ENCODE results near the gene CADPS. TPM values are rescaled to one million over a fixed set of nuclear protein-coding genes. Genes with fewer than 3 reads are reported as not detected.

Gene CADPS
- total RNA-seq: not detected

DNA sequence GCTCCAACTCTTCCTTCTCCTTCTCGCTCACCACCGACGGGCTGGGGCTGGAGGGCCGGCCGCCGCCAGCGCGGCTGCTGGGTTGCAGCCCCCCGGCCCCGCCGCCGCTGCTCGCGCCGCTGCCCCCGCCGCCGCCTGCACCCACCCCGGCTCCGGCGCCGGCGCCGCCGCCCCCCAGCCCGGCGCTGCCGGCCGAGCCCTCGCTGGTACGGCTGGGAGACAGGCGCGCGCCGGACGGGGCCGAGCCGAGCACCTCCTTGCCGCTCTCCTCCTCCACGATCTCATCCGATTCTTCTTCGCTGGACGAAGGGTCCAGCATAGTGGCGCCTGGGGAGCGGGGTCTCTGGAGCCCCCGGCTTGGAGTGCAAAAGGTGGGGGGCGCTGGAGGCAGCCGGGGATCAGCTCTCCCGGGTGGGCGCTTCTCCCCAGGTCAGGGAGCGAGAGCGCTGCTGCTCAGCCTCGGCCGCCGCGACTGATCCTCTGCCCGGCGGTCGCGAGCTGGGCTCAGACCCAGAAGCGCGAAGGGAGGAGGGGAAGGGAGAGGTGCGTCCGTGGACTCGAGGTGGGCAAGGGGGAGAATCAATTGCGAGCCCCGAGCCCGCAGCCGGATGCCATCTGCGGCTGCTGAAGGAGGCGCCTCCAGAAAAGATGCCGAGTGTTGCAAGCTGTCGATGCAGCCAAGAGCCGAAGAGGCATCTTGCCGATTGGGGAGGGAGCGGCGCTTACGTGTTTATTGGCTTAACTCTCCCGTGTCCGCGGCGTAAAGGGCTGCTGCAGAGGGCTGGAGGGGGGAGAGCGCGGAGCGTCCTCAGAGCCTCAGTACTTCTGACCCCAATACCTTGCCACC lies at the start of gene CADPS:
TSS of gene CADPS (minus strand) at position 706 of the 847 bp plus-strand sequence. CDS start at position 319, 387 bp downstream.
- ATAC-seq: no peak
- POLR2A ChIA-PET: no interaction called here
- H3K27me3 Mint-ChIP-seq: peaks cover 43% of the 10 kb centered on the region
- no peak for DNase-seq
- intact Hi-C loops (cut with DNase I, micrococcal nuclease): loop anchor here (5.0 to 10.0 kb wide), 2 partner anchors 98 to 500 kb away; partner anchors contain the start of gene FEZF2 (in 1 of the 2)
- no peak within 1 kb of the TSS for H3K27ac Mint-ChIP-seq
- CTCF ChIA-PET: no interaction called here
- no peaks in the 10 kb centered on the region for H3K9me3 Mint-ChIP-seq (ENCODE audit: low read depth)
- H3K4me3 Mint-ChIP-seq: no peak within 1 kb of the TSS
- H3K36me3 Mint-ChIP-seq (ENCODE audit: low read depth): no peaks in the 10 kb centered on the region
- H3K4me1 Mint-ChIP-seq: no peaks in the 10 kb centered on the region

DNA sequence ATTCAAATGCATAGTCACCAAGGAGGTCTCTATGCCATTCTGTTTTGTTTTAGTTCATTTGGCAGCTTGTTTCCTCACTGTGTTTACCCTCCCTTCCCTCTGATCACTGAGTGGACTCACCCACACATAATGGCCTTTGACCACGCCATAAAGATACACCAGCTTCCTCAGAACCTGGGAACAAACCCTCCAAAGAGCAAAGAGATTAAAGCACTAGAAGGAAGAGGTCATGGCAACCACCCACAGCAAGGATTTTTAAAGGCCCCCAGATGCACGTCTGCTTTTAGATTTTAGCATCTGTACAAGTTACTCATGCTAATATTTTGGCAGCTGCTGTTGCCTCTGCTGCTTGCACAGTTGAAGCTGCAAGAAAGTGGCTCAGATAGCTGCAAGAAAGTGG lies 47.9 kb upstream of the CADPS start:
- no peaks in the 10 kb centered on the region for H3K4me1 Mint-ChIP-seq
- H3K4me3 Mint-ChIP-seq: no peak overlapping the region
- CTCF ChIA-PET: no interaction called here

DNA sequence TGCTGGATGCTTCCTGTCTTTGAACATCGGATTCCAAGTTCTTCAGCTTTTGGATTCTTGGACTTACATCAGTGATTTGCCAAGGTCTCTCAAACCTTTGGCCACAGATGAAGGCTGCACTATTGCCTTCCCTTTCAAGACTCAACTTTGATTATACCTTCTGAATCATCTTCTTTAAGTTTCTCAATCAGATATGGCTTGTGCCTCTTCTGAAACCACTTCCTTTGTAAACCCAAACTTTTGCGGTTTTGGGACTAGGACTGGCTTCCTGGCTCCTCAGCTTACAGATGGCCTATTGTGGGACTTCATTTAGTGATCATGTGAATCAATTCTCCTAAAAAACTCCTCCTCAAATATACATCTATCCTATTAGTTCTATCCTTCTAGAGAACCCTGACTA lies 47.1 kb upstream of the CADPS start:
- Mint-ChIP-seq H3K36me3 (ENCODE audit: low read depth) (no peaks in the 10 kb centered on the region), H3K27ac (no peak overlapping the region), H3K4me1 (no peaks in the 10 kb centered on the region), H3K9me3 (ENCODE audit: low read depth) (no peaks in the 10 kb centered on the region), H3K27me3 (no peaks in the 10 kb centered on the region), H3K4me3 (no peak overlapping the region)
- intact Hi-C loops (cut with DNase I, micrococcal nuclease): no loop called here
- no peak for ATAC-seq
- no peak for DNase-seq
- ChIA-PET CTCF (no interaction called here), POLR2A (no interaction called here)

More for the DNA sequence above, 47.9 kb upstream of the CADPS start:
- ATAC-seq (no peak), DNase-seq (no peak)
- H3K36me3 Mint-ChIP-seq (ENCODE audit: low read depth): no peaks in the 10 kb centered on the region
- POLR2A ChIA-PET: no interaction called here
- H3K27ac Mint-ChIP-seq: no peak overlapping the region
- H3K9me3 Mint-ChIP-seq (ENCODE audit: low read depth): no peaks in the 10 kb centered on the region
- H3K27me3 Mint-ChIP-seq: no peaks in the 10 kb centered on the region
- intact Hi-C loops (cut with DNase I, micrococcal nuclease): no loop called here

DNA sequence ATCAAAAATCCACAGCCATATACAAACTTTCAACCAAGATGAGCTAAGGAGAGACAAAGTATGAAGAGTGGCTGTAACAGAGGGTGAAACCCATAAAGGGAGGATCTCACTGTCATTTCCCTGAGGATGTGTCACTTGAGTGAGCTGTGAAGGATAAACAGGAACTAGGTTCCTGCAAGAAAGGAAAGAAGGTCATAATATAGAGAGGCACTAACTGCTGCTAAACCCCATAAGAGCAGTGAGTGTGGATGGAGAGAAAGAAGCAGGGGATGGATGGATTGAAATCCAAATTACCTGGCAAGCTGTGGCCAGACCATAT lies 45.2 kb upstream of the CADPS start:
- ATAC-seq (no peak), DNase-seq (no peak)
- ChIA-PET POLR2A (no interaction called here), CTCF (no interaction called here)
- no peaks in the 10 kb centered on the region for H3K4me1 Mint-ChIP-seq
- H3K4me3 Mint-ChIP-seq: no peak overlapping the region
- intact Hi-C loops (cut with DNase I, micrococcal nuclease): no loop called here
- H3K9me3 Mint-ChIP-seq (ENCODE audit: low read depth): peaks cover 7% of the 10 kb centered on the region
- no peaks in the 10 kb centered on the region for H3K36me3 Mint-ChIP-seq (ENCODE audit: low read depth)
- no peak overlapping the region for H3K27ac Mint-ChIP-seq
- no peaks in the 10 kb centered on the region for H3K27me3 Mint-ChIP-seq

DNA sequence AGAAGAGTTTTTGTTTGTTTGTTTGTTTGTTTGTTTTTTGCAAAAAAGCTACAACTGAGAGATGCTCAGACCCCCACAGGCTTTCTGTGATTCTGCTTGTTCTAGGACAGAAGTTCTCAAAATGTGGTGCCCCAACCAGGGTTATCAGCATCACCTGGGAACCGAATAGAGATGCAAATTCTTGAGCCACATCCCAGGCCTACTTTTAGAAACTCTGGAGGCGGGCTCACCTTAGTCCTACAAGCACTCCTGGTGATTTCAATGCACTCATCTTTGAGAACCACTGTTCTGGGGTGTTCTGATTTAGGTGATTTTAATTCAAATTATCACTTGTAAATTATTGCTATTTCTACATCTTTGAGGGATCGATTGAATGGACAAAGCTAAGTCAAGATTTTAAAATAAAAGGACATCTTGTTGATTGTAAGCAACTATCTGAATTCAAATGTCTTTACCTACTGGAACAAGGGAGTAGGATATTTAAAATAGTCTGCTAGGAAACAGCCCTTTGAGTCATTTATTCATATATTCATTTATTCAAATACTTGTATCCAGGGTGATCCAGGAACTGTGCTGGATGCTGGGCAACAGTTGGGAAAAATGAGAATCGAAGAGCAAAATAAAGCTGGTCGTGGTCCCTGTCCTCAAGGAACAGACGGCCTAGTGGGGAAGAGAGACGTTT lies 44.7 kb upstream of the CADPS start:
- no peaks in the 10 kb centered on the region for H3K27me3 Mint-ChIP-seq
- H3K9me3 Mint-ChIP-seq (ENCODE audit: low read depth): peaks cover 7% of the 10 kb centered on the region
- no peak overlapping the region for H3K4me3 Mint-ChIP-seq
- ChIA-PET CTCF (no interaction called here), POLR2A (no interaction called here)
- DNase-seq: no peak
- H3K4me1 Mint-ChIP-seq: no peaks in the 10 kb centered on the region
- ATAC-seq: no peak
- no peaks in the 10 kb centered on the region for H3K36me3 Mint-ChIP-seq (ENCODE audit: low read depth)
- intact Hi-C loops (cut with DNase I, micrococcal nuclease): no loop called here
- no peak overlapping the region for H3K27ac Mint-ChIP-seq

DNA sequence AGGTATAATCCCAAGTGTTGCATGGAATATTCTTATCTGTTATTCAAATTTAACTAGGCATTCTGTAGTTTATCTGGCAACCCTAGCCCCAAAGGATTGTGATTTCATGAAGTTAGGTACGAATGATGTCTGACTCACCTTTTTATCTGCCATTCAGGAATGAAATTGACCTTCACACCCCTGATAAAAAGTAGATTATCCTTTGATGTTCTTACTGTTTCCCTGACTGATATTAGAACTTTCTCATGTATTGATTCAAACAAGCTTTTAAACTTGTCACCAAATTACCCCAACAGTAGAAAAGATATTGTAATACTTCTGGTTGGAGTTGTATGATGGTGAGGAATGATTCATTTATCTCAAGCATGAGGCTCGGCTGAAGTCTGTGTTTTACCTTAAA lies 43.6 kb upstream of the CADPS start:
- ChIA-PET CTCF (no interaction called here), POLR2A (no interaction called here)
- DNase-seq: no peak
- no peak overlapping the region for H3K4me3 Mint-ChIP-seq
- H3K27ac Mint-ChIP-seq: no peak overlapping the region
- intact Hi-C loops (cut with DNase I, micrococcal nuclease): no loop called here
- no peak for ATAC-seq
- peaks cover 7% of the 10 kb centered on the region for H3K9me3 Mint-ChIP-seq (ENCODE audit: low read depth)
- H3K4me1 Mint-ChIP-seq: no peaks in the 10 kb centered on the region
- H3K27me3 Mint-ChIP-seq: no peaks in the 10 kb centered on the region
- H3K36me3 Mint-ChIP-seq (ENCODE audit: low read depth): no peaks in the 10 kb centered on the region

DNA sequence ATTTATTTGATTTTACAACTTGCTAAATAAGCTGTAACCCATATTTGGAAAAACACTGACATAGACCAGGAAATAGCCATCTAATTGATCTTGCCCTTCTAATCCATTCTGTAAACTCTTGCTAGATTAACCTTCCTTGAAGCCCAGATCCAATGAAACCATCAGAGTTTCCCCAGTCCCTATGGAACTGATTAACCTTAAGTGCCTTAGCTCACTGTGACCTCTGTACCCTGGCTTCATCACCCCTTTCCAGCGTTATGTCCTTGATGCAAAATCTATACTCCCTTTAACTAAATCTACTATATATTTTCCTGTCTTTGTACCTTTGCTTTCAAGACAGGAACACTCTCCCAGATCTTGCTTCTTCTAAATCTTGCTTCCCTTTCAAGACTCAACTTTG lies 42.9 kb upstream of the CADPS start:
- no peaks in the 10 kb centered on the region for H3K27me3 Mint-ChIP-seq
- intact Hi-C loops (cut with DNase I, micrococcal nuclease): no loop called here
- ChIA-PET POLR2A (no interaction called here), CTCF (no interaction called here)
- no peak overlapping the region for H3K4me3 Mint-ChIP-seq
- H3K27ac Mint-ChIP-seq: no peak overlapping the region
- no peaks in the 10 kb centered on the region for H3K36me3 Mint-ChIP-seq (ENCODE audit: low read depth)
- H3K4me1 Mint-ChIP-seq: no peaks in the 10 kb centered on the region
- no peak for DNase-seq
- ATAC-seq: no peak
- H3K9me3 Mint-ChIP-seq (ENCODE audit: low read depth): peaks cover 7% of the 10 kb centered on the region

DNA sequence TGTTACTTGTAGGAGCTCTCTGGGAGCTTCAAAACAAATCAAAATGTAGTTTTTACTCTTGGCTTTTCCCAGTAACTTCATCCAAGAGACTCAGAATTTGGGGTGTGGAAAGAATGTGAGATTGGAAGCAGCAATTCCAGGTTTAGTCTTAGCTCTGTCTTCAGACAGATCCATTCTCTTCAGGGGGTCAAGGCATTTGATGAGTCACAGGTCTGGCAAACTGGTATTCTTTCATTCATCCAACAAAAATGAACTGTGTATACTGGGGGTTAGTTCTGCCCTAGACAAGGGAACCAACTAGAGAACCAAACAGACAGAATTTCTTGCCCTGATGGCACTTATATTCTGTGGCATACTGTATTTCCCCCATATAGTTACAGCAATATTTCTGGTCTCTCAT lies 36.3 kb upstream of the CADPS start:
- no peaks in the 10 kb centered on the region for H3K36me3 Mint-ChIP-seq (ENCODE audit: low read depth)
- intact Hi-C loops (cut with DNase I, micrococcal nuclease): no loop called here
- no peak for DNase-seq
- H3K27ac Mint-ChIP-seq: no peak overlapping the region
- CTCF ChIA-PET: no interaction called here
- no peaks in the 10 kb centered on the region for H3K4me1 Mint-ChIP-seq
- no peak for ATAC-seq
- H3K4me3 Mint-ChIP-seq: no peak overlapping the region
- H3K27me3 Mint-ChIP-seq: no peaks in the 10 kb centered on the region
- H3K9me3 Mint-ChIP-seq (ENCODE audit: low read depth): peaks cover 4% of the 10 kb centered on the region
- POLR2A ChIA-PET: no interaction called here

DNA sequence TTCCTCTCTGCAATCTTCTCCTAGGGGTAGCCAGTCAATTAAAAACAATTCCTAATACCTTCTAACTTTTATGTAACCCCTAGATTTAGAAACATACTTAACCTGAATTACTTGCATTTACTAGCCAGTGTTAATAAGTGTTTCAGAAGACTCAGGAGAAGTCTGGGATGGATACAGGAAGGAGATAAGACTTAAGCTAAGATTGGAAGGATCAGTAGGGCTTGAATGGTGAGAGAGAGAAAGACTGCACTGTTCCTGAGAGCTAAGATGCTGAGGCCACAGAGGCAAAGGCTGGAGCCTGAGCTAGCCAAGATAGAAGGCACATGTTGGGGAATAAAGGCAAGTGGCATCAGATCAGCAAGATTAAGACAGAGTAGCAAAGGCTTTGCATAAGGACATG lies 30.1 kb upstream of the CADPS start:
- Mint-ChIP-seq H3K4me1 (no peaks in the 10 kb centered on the region), H3K36me3 (ENCODE audit: low read depth) (no peaks in the 10 kb centered on the region), H3K27ac (no peak overlapping the region), H3K9me3 (ENCODE audit: low read depth) (peaks cover 2% of the 10 kb centered on the region), H3K27me3 (peaks cover 4% of the 10 kb centered on the region), H3K4me3 (no peak overlapping the region)
- intact Hi-C loops (cut with DNase I, micrococcal nuclease): no loop called here
- ATAC-seq (no peak), DNase-seq (no peak)
- ChIA-PET CTCF (no interaction called here), POLR2A (no interaction called here)

DNA sequence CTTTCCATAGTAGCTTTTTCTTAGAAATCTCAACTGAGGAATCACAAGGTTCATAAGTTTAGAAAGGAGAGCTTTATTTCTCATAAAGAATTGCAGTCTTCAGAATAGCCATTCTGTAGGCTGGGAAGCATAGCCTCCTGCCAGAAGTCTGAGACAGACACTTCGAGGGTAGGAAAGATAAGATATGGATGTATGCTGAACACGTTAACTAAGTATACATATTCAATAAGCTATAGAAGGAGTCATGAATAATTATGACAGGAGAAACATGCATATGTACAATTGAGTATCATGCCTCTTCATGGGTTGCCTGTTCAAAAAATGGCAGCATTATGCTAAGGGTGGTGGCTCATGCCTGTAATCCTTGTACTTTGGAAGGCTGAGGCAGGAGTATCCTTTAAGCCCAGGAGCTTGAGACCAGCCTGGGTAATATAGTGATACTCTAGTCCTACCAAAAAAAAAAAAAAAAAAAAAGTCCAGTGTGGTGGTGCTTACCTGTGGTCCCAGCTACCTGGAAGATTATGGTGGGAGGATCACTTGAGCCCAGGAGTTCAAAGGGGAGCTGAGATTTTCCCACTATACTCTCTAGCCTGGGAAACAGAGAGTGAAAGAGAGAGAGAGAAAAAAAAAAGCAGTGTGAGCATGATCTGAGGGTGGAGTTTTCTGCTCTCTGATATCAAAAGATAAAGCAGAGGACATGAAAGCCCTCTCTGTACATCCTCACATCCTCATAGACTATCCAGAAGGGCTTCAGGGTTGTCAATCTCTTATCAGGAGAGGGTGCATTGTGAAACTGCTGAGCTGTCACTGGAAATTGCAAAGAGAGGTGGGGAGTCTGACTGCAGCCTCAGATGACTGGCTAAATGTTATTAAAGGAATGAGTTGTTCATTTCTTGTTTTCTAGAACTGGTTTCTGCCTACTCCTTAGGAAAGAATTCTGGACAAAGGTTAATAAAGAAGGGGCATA lies 23.6 kb upstream of the CADPS start:
- peaks cover 2% of the 10 kb centered on the region for H3K9me3 Mint-ChIP-seq (ENCODE audit: low read depth)
- no peaks in the 10 kb centered on the region for H3K4me1 Mint-ChIP-seq
- POLR2A ChIA-PET: interaction anchor here (0.5 to 0.6 kb wide), 2 partner anchors 267 to 354 kb away, joined by 3 to 5 read pairs; no protein-coding TSS in a partner anchor
- H3K27me3 Mint-ChIP-seq: peaks cover 4% of the 10 kb centered on the region
- H3K4me3 Mint-ChIP-seq: no peak overlapping the region
- intact Hi-C loops (cut with DNase I, micrococcal nuclease): no loop called here
- CTCF ChIA-PET: no interaction called here
- ATAC-seq (no peak), DNase-seq (no peak)
- H3K36me3 Mint-ChIP-seq (ENCODE audit: low read depth): no peaks in the 10 kb centered on the region
- H3K27ac Mint-ChIP-seq: no peak overlapping the region

DNA sequence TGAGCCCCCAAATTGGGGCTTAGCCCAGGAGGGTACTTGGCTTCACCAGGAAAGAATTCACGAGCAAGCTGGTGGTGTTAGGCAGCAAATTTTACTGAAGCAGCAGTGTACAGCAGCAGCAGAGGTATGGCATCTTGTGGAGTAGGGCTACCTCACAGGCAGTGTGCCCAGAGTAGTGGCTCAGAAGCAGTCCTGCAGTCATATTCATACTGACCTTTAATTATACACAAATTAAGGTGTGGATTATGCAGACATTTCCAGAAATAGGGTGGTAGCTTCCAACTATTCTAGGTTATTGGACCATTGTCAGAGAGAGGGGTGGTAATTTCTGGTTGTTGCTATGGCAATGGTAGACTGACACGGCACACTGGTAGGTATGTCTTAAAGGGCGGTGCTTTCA lies 20.7 kb upstream of the CADPS start:
- peaks cover 4% of the 10 kb centered on the region for H3K27me3 Mint-ChIP-seq
- DNase-seq (no peak), ATAC-seq (no peak)
- intact Hi-C loops (cut with DNase I, micrococcal nuclease): no loop called here
- peaks cover 2% of the 10 kb centered on the region for H3K9me3 Mint-ChIP-seq (ENCODE audit: low read depth)
- no peaks in the 10 kb centered on the region for H3K36me3 Mint-ChIP-seq (ENCODE audit: low read depth)
- H3K4me1 Mint-ChIP-seq: no peaks in the 10 kb centered on the region
- CTCF ChIA-PET: interaction anchor here (1.8 kb wide), 1 partner anchor 24 kb away, joined by 4 read pairs; no protein-coding TSS in a partner anchor
- H3K27ac Mint-ChIP-seq: no peak overlapping the region
- H3K4me3 Mint-ChIP-seq: no peak overlapping the region
- POLR2A ChIA-PET: no interaction called here

Measured in activated CD4-positive, alpha-beta T cell treated with anti-CD3 and anti-CD28 coated beads for 36 hours (primary cell).